Esophagus squamous epithelium (tissue), 4 donors: ENCODE measurements around the gene CRACDL.

ENCODE experiments used
- POLR2A ChIP-seq, 4 donors: fragments of 450-650 bp; IDR thresholded peaks; one replicate each; pipeline ENCODE4 v1.6.1; 2017; ENCODE audit warnings: antibody characterized with exemption in 4 of 4, mild to moderate bottlenecking in 4 of 4, moderate library complexity in 3 of 4
- TF ChIP-seq, protein P1 (sequence below), 6 experiments: fragments of 450-650 bp in 4 of 6; fragments of 200-600 bp in 2 of 6; sonication (generic) in 2 of 6; IDR thresholded peaks; one replicate each; pipeline ENCODE4 v1.5.1; 2016 to 2019; ENCODE audit warnings: antibody characterized with exemption in 6 of 6, mild to moderate bottlenecking in 4 of 6, moderate library complexity in 4 of 6

DNA sequence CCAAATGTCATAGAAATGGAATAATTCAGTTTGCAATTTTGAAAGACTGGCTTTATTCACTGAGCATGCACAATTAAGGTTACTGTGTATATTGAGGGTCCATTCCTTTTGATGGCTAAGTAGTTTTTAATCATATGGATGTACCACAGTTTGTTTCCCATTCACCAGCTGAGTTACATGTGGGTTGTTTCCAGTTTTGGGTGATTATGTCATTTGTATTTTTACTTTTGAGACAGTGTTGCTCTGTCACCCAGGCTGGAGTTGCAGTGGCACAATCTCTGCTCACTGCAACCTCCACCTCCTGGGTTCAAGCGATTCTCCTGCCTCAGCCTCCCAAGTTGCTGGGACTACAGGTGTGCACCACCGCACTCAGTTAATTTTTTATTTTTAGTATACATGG is 124.3 kb downstream of the CRACDL start:
- TF ChIP-seq, protein P1, sequence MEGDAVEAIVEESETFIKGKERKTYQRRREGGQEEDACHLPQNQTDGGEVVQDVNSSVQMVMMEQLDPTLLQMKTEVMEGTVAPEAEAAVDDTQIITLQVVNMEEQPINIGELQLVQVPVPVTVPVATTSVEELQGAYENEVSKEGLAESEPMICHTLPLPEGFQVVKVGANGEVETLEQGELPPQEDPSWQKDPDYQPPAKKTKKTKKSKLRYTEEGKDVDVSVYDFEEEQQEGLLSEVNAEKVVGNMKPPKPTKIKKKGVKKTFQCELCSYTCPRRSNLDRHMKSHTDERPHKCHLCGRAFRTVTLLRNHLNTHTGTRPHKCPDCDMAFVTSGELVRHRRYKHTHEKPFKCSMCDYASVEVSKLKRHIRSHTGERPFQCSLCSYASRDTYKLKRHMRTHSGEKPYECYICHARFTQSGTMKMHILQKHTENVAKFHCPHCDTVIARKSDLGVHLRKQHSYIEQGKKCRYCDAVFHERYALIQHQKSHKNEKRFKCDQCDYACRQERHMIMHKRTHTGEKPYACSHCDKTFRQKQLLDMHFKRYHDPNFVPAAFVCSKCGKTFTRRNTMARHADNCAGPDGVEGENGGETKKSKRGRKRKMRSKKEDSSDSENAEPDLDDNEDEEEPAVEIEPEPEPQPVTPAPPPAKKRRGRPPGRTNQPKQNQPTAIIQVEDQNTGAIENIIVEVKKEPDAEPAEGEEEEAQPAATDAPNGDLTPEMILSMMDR (IDR thresholded peaks at IDR 0.05), result no peak
- TF ChIP-seq POLR2A (IDR thresholded peaks at IDR 0.05), result no peak
